Adrenal gland (tissue), 5 donors: ENCODE results near the gene ACD.

ENCODE experiments used
- CTCF ChIP-seq, 6 experiments: fragments of 450-650 bp in 4 of 6; fragments of 200-600 bp in 2 of 6; sonication (generic) in 1 of 6; IDR thresholded peaks; 1 replicate in 5 of 6; 2 replicates in 1 of 6; pipeline versions ENCODE4 v1.5.1 to v1.8.0; 2016 to 2021; ENCODE audit warnings: antibody characterized with exemption in 6 of 6, mild to moderate bottlenecking in 2 of 6, moderate library complexity in 1 of 6
- POLR2A ChIP-seq, 2 donors: fragments of 450-650 bp; IDR thresholded peaks; one replicate each; pipeline ENCODE4 v1.6.1; 2017; ENCODE audit warnings: antibody characterized with exemption in 2 of 2, mild to moderate bottlenecking in 2 of 2, moderate library complexity in 1 of 2
- donor health status: DM: no; HTN: no; CAD: no.

GRCh38 chr16:67657017-67657608 lies 2.9 kb downstream of the ACD start:
- no peak for TF ChIP-seq CTCF (IDR thresholded peaks at IDR 0.05)
- no peak for TF ChIP-seq POLR2A (IDR thresholded peaks at IDR 0.05)
